GM18502 (cell line): Measurements from ENCODE around the gene OTOR.

ENCODE experiments used
- ATAC-seq: cut with Tn5 transposase; IDR thresholded peaks from one replicate; pipeline ENCODE4 v1.9.1; 2021; ENCODE audit warnings: mild to moderate bottlenecking; ENCODE audit not compliant: unreplicated experiment, poor library complexity

Gene OTOR

DNA sequence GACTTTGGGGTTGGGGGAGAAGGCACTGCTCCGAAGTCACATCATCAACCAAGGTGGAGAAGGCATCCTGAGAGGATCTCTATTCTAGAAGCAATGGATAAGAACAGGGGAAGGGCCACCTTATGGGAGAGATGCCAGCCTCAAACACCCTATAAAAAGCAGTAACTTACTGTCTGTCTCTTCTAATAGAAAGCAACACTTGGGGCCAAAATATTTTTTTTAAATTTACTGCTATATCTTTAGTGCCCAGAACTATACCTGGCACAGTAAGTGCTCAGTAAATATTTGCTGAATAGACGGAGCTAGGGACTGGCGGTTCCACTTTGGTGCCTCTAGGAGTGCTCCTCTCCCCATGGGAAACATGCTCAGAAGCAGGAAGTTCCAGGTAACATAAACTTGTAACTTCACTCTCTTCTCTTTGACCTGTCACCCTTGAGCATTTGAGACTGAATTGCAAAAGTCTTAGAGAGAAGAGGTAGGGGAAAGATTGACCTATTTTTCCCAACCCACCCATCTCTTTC lies 807 bp upstream of the OTOR start:
- no peak for ATAC-seq

GRCh38 chr20:16749573-16749972 lies 1.4 kb downstream of the OTOR start:
- no peak for ATAC-seq

DNA sequence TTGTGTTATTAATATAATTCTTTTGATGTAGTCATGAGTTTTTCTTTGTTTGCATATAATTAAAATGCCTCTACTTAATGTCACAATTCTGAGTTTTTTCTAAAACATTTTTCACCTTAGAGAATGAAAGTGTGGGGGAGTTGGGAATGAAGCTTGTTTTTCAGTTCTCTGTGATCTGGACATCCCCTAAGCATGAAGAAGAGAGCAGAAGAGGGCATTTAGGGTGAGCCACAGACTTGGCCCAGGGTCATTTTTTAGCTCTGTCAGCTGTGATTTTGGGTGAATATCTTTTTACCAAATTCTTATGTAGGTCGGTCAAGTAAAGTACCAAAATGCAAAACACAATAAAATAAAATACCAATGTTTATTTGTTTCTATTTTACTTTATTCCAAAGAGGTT lies 3.9 kb downstream of the OTOR start:
- no peak for ATAC-seq

GRCh38 chr20:16752901-16753300 lies 4.7 kb downstream of the OTOR start:
- no peak for ATAC-seq

- peak; percentile 72 for ATAC-seq
Observed at GRCh38 chr20:16758454-16759180, 10.5 kb downstream of the OTOR start.

DNA sequence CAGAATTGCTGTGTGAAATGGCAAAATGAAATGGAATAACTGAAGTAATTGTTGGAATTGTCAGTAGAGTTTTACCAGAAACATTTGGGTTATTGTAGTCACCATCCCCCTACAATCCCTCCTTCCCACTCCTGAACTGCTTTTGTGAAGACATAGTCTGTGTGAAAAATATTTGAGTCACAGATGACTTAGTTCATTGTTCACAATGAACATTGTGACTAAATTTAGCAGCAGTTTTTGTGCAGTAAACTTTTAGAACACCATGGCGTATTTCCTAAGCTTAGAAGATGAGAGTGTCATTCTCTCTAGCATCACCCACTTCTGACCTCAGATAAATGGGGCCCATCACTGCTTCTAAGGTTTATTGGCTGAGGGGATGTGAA lies 11.0 kb downstream of the OTOR start:
- no peak for ATAC-seq

DNA sequence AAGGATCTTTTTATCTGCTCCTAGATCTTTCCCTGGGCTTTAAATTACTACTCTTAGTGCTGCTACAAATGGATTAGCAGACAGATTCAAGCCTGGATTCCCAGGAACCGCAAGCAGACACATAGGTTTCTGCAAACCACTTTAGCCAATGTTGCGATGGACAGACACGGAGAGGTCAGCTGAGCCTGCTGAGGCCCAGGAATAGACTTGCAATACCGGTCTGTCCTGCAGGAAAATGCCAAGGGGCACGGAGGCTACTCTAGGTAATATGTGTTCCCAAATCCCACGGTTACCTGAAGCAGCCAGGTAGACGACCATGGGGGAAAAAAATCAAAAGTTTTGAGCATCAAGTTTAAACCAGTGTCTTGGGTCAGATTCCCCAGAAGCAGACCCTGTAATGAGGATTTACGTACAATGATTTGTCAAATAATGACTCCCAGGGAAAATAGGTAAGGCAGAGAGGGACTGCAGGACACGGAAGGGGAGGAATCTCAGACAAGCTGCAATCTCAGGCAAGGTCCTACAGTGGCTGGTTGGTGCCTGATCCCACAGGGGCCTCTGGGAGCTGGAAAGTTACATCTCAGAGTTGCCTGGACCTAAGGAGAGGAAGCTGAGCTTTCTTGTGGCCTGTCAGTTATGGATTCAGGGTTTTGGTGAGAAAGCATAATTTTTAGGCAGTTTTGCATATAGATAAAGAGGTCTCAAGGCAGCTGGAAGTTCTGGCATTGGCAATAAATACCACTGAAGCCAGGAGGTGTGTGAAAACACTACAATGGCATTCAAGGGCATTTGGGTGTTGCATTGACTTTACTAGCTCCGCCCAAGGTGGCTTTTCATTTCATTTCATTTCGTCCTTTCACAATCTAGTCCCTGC lies 12.5 kb downstream of the OTOR start:
- ATAC-seq, result peak; percentile 8

DNA sequence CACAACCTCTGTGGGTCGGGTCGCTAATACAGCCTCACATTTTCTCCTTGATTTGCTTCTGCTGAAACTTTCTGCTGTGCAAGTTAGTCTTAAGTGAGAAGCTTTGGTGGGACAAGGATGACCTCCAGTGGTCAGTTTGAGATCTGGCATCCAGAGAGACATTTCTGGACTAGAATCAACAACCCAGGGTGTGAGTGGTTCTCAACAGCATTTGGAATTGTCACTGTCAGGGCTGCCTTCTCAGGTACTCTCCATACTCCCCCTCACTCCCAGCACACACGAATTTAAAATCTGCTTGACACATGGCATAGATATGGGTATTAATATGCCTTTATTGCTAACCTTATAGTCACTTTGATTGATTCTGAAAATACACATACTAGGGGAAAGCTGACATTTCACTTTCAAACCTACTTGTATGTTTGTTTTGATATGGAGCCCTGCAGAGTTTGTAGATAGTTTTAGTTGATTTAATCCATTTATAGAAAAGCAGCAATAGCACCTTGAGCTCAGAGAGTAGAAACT lies 13.2 kb downstream of the OTOR start:
- ATAC-seq, result peak; percentile 83

DNA sequence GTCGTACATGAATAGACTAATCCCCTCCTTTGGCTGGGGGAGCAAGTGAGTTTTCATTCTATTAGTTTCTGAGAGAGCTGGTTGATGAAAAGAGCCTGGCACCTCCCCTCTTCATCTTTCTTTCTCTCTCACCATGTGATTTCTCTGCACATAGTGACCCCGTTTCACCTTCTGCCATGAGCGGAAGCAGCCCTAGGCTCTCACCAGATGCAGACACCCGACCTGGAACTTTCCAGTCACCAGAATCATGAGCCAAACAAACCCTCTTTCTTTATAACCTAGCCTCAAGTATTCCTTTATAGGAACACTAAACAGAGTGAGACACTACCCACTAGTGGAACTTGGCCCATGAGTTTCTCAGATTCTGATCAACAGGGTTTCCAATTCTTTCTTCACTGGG lies 16.4 kb downstream of the OTOR start:
- no peak for ATAC-seq

DNA sequence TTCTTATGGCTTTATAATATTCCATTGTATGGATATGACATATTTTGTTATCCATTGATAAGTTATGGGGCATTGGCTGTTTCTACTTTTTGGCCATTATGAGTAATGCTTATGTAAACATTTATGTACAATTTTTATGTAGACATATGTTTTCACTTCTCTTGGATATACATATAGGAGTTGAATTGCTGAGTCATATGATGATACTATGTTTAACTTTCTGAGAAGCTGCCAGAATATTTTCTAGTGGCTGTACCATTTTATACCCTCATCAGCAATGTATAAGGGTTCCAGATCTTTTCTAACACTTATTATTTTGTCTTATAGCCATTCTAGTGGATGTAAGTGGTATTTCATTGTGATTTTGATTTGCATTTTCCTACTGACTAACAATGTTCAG lies 23.1 kb downstream of the OTOR start:
- no peak for ATAC-seq

GRCh38 chr20:16775961-16776360 lies 27.8 kb downstream of the OTOR start:
- ATAC-seq, result no peak

DNA sequence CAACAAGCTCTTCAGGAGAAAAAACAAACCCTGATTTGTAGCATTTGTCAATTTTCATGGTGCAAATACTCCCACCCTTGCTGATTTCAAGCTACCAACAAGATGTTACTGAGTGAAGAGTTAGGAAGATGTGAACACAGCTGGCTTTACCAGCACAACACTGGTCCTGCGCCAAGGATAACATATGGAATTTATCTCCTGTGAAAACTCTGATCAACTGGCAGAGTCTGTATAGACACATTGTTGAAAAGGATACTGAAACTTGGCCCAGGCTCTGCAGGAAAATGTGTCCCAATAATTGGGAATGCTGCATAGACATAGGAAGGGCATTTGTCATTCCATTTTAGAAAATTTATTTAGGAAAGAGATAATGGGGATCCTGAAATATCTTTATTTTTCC lies 29.0 kb downstream of the OTOR start:
- no peak for ATAC-seq

- no peak for ATAC-seq
Observed at GRCh38 chr20:16778159-16778558, 30.0 kb downstream of the OTOR start.

DNA sequence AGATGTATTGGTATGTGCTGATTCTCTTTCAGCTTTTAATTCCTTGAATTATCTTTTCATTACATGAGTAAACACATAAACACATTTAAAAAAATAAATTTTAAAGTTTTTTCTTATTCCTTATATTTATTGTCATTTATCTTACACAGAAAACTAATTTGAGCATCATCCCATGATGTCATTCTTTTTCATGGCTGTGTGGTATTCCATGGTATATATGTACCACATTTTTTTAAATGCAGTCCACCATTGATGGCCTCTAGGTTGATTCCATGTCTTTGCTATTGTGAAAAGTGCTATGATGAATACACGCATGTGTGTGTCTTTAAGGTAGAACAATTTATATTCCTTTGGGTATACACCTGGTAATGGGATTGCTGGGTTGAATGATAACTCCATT lies 33.3 kb downstream of the OTOR start:
- no peak for ATAC-seq

- ATAC-seq, result no peak
Observed at GRCh38 chr20:16785226-16785625, 37.1 kb downstream of the OTOR start.
